Esophagus squamous epithelium (tissue), 4 donors: Measurements from ENCODE around the gene ATRN.

Experiments used
- POLR2A ChIP-seq, 4 donors: fragments of 450-650 bp; IDR thresholded peaks; one replicate each; pipeline ENCODE4 v1.6.1; 2017; ENCODE audit warnings: antibody characterized with exemption in 4 of 4, mild to moderate bottlenecking in 4 of 4, moderate library complexity in 3 of 4
- TF ChIP-seq, protein P1 (sequence below), 6 experiments: fragments of 450-650 bp in 4 of 6; fragments of 200-600 bp in 2 of 6; sonication (generic) in 2 of 6; IDR thresholded peaks; one replicate each; pipeline ENCODE4 v1.5.1; 2016 to 2019; ENCODE audit warnings: antibody characterized with exemption in 6 of 6, mild to moderate bottlenecking in 4 of 6, moderate library complexity in 4 of 6

DNA sequence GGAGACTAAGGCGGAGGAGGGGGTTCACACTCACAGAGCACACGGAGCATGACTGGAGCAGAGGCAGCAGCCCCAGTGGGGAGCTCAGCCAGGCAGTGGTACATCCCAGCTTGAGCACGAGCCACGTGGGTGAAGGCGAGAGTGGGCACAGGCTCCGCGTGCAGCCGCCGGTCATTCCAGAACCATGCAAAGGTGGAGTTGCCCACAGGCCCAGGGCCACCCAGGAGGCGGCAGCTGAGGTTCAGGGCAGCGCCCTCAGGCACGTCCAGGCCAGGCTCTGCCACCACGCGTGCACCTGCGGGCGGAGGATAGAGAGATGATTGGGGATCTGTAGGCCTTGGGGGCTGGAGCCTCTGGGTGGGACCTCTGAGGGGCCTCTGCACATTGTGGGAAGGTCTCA, 220.5 kb downstream of the ATRN start:
- TF ChIP-seq, protein P1, sequence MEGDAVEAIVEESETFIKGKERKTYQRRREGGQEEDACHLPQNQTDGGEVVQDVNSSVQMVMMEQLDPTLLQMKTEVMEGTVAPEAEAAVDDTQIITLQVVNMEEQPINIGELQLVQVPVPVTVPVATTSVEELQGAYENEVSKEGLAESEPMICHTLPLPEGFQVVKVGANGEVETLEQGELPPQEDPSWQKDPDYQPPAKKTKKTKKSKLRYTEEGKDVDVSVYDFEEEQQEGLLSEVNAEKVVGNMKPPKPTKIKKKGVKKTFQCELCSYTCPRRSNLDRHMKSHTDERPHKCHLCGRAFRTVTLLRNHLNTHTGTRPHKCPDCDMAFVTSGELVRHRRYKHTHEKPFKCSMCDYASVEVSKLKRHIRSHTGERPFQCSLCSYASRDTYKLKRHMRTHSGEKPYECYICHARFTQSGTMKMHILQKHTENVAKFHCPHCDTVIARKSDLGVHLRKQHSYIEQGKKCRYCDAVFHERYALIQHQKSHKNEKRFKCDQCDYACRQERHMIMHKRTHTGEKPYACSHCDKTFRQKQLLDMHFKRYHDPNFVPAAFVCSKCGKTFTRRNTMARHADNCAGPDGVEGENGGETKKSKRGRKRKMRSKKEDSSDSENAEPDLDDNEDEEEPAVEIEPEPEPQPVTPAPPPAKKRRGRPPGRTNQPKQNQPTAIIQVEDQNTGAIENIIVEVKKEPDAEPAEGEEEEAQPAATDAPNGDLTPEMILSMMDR (IDR thresholded peaks at IDR 0.05): no peak
- TF ChIP-seq POLR2A (IDR thresholded peaks at IDR 0.05): no peak
